Inflammatory macrophage (primary cell): Measurements from ENCODE around the gene MN1.

Source experiments
- DNase-seq, 2 donors: peaks; one replicate each; pipeline ENCODE4 v3.0.0-alpha.2; 2020 to 2022

The MN1 gene

GRCh38 chr22:27799015-27799826 lies 2.3 kb downstream of the MN1 start:
- no peak for DNase-seq

- DNase-seq, result no peak
These were observed 3.0 kb downstream of the MN1 start for GRCh38 chr22:27798511-27799014.

- DNase-seq, result no peak
These were observed 3.8 kb downstream of the MN1 start for GRCh38 chr22:27797520-27798391.

- no peak for DNase-seq
These were observed 4.6 kb downstream of the MN1 start for GRCh38 chr22:27796829-27797519.

GRCh38 chr22:27795696-27796517 lies 5.6 kb downstream of the MN1 start:
- no peak for DNase-seq

- DNase-seq, result no peak
These were observed 6.5 kb downstream of the MN1 start for GRCh38 chr22:27795053-27795452.

GRCh38 chr22:27794226-27794625 lies 7.3 kb downstream of the MN1 start:
- no peak for DNase-seq

GRCh38 chr22:27793576-27793975 lies 8.0 kb downstream of the MN1 start:
- no peak for DNase-seq

- no peak for DNase-seq
These were observed 8.9 kb downstream of the MN1 start for GRCh38 chr22:27792452-27793161.

GRCh38 chr22:27791859-27792241 lies 9.7 kb downstream of the MN1 start:
- DNase-seq, result no peak

GRCh38 chr22:27791159-27791858 lies 10.2 kb downstream of the MN1 start:
- DNase-seq, result no peak

- DNase-seq, result no peak
These were observed 11.0 kb downstream of the MN1 start for GRCh38 chr22:27790376-27791158.

- no peak for DNase-seq
These were observed 12.9 kb downstream of the MN1 start for GRCh38 chr22:27788500-27789288.

GRCh38 chr22:27786965-27787364 lies 14.6 kb downstream of the MN1 start:
- no peak for DNase-seq

GRCh38 chr22:27786291-27786932 lies 15.1 kb downstream of the MN1 start:
- DNase-seq, result no peak

- no peak for DNase-seq
These were observed 15.7 kb downstream of the MN1 start for GRCh38 chr22:27785831-27786230.

- DNase-seq, result no peak
These were observed 17.5 kb downstream of the MN1 start for GRCh38 chr22:27784120-27784475.

GRCh38 chr22:27783436-27784119 lies 18.0 kb downstream of the MN1 start:
- DNase-seq, result no peak
